ENCODE measurements around the gene CABLES1.

DNA sequence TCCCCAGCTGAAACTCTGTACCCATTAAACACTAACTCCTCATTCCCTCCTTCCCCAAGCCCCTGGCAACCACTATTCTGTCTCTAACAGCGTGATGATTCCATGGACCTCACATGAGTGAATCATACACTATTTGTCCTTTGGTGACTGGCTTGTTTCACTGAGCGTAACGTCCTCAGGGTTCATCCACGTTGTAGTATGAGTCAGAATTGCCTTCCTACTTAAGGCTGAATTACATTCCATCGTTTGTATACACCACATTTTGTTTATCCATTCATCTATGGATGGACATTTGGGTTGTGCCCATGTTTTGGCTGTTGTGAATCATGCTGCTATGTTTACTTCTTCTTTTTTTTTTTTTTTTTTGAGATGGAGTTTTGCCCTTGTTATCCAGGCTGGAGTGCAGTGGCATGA lies 19.6 kb upstream of the CABLES1 start:
- TF ChIP-seq, protein P1, sequence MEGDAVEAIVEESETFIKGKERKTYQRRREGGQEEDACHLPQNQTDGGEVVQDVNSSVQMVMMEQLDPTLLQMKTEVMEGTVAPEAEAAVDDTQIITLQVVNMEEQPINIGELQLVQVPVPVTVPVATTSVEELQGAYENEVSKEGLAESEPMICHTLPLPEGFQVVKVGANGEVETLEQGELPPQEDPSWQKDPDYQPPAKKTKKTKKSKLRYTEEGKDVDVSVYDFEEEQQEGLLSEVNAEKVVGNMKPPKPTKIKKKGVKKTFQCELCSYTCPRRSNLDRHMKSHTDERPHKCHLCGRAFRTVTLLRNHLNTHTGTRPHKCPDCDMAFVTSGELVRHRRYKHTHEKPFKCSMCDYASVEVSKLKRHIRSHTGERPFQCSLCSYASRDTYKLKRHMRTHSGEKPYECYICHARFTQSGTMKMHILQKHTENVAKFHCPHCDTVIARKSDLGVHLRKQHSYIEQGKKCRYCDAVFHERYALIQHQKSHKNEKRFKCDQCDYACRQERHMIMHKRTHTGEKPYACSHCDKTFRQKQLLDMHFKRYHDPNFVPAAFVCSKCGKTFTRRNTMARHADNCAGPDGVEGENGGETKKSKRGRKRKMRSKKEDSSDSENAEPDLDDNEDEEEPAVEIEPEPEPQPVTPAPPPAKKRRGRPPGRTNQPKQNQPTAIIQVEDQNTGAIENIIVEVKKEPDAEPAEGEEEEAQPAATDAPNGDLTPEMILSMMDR (IDR thresholded peaks at IDR 0.05): no peak
- TF ChIP-seq POLR2AphosphoS5 (IDR thresholded peaks at IDR 0.05) (peak; percentile 91), EP300 (IDR thresholded peaks at IDR 0.05) (no peak)

Data from gastroesophageal sphincter (tissue), 3 donors.